Pons (tissue), 1 donor: ENCODE results near the gene USP20.
"Not testable (repeated sequence)": the region's sequence is repeated elsewhere in the genome, so short reads cannot be mapped to it uniquely, and the experiment has no call there.

ENCODE experiments used
- DNase-seq: peaks from one replicate; pipeline ENCODE4 v3.0.0-alpha.2; 2016; ENCODE audit warnings: low spot score

The USP20 gene

DNA sequence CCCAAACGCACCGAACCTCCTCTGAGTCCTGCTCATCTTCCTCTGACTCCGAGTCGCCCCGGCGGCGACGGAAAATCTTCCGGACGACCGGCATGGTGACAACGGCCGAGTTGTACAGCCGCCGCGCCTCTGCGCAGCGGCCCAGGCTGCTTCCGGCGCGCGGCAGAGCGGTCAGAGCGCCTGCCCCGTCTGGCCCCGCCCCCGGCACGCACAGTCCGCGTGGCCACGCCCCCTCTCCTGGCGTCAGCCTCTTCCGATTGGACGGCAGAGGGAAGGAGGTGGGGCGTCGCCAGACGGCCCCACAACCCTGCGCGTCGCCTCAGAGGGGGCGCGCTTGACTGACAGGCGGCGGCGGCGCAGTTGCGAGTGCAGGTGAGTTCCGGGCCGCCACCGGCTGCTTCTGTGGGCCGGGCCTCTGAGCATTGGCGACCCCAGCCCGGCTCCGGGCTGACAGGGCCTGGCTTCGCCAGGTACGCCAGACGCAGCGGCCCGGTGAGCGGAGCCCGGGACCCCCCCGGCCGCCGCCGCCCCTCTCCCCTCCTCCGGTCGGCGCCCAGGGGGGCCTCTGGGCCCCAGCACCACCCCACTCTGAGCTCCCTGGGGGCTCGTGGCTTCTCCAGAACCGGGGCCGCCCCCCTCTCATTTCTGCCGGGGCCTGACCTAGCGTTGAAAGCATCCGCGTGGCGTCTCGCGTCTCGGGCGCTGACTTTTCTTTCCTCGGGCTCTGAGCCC lies at the start of gene USP20, which contains the start of gene C9orf78:
USP20 (plus strand) TSS at position 331 of the 732 bp plus-strand sequence. CDS start 17,098 bp downstream, outside the sequence.
C9orf78 (minus strand) TSS at position 148 of the 732 bp plus-strand sequence; CDS start at position 94, 54 bp downstream.
- peak; percentile 97 for DNase-seq

DNA sequence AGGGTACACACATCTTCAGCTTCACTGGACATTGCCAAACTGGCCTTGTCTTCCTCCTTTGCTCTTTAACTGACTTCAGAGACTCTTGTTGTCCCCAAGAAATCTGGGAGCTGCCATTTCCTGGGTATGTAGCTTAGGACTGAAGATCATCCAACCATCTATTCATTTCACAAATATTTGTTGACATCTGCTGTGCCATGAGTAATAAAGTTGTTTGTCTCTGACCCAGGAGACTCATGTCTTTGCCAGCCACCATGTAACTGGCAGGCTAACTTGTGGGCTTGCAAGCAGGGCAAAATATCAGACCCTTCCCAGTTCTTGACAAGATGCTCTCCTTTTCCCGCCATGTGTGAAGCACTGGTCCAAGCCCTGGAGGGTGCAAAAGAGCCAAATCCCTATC lies 49.4 kb upstream of the USP20 start:
- no peak for DNase-seq

DNA sequence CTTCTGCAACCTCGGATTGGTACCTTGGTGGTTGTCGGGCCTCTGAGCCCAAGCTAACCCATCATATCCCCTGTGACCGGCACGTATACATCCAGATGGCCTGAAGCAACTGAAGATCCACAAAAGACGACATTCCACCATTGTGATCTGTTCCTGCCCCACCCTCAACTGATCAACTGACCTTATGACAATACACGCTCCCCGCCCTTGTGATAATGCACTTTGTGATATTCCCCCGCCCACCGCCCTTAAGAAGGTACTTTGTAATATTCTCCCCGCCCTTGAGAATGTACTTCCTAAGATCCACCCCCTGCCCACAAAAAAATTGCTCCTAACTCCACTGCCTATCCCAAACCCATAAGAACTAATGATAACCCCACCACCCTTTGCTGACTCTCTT lies 48.8 kb upstream of the USP20 start:
- DNase-seq = no peak

DNA sequence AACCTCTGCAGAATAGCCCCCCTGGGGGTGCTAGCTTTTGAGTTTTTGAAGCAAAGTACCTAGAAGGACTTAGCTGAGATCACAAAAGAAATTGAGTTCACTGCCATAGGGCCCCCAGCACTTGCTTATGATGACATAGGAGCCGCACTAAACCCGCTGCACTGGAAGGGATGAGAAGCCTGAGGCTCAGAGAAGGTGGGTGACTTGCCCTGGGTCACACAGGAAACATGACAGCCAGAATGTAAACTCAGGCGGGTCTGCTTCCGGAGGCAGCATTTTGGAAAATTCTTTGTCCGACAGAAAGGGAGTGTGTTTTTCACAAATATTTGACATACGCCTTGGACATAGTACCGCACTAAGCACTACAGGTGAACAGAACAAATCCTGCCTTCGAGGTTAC lies 40.7 kb upstream of the USP20 start:
- DNase-seq = no peak

DNA sequence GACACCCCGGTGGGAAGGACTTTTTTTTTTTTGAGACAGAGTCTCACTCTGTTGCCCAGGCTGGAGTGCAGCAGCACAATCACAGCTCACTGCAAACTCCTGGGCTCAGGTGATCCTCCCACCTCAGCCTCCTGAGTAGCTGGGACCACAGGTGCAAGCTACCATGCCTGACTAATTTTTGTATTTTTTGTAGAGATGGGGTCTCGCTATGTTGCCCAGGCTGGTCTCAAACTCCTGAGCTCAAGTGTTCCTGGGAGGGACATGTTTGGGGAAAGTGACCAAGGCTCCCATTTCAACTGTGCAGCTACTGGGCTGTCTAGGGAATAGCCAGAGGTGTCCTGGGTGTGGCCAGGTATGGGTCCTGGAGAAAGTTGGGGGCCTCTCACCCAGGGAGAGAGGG lies 39.2 kb upstream of the USP20 start:
- not testable (repeated sequence) for DNase-seq

DNA sequence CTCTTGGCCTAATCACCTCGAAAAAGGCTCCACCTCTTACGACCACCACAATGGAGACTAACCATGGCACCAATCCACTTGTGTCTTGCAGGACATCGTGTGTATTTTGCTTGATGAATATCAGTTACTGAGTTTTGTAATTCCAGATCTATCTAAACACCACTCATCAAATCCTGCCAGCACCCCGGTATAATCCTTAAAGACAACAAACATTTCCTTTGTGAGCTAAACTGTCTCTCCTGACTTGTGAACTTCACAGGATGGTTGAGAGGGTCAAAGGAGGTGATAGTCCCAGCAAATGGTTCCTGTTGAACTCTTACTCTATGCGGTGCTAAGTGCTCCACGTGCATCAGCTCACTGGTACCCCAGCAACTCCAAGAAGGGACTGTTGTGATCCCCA lies 36.3 kb upstream of the USP20 start:
- no peak for DNase-seq

DNA sequence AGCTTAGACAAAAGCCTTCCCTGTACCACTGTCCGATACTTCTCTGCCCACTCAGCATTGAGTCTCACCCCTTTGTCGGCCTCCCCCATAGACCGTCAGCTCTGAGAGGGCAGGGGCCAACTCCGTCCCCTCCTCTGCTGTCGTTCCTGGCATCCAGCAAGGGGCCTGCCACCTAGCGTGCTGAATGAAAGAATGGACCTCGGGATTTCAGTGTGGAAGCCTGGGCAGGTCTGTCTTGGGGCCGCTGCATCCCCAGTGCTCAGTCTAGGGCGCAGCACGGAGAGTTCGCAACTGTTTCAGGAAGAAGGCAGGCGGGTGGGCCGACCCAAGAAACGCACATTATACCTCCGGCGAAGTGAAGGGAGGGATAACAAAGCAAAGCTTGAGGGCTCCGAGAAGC lies 33.8 kb upstream of the USP20 start:
- no peak for DNase-seq

DNA sequence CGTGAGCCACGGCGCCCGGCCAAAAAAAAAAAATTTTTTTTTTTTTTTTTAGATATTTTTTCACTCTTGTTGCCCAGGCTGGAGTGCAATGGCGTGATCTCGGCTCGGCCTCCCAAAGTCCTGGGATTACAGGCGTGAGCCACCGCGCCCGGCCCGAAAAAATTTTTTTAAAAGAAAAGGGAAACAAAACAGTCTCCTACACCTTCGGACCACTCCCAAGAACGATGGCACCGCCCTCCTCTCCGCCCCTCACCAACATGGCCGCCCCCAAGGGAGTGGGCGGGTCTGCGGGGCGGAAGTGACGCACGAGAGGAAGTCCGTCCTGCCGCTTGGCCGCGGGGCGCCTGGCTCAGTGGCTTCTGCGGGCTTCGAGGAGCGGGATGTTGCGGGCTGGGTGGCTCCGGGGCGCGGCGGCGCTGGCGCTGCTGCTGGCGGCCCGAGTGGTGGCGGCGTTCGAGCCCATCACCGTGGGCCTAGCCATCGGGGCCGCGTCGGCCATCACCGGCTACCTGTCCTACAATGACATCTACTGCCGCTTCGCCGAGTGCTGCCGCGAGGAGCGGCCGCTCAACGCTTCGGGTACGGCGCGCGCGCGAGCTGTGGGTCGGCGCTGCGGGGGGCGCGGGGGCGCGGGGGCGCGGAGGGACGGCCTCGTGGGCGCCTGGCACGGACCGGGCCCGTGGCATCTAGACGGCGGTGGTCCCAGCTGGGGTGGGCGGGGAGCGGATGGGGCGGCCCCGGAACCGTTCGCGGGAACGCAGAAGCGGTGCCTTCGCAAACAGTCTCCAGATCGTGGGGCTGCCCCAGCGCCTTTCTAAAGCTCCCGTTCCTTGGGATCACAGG lies 32.2 kb upstream of the USP20 start, which contains the start of gene TOR1B:
TOR1B (plus strand) TSS at position 352 of the 843 bp plus-strand sequence; CDS start at position 381, 29 bp downstream.
- peak; percentile 93 for DNase-seq

DNA sequence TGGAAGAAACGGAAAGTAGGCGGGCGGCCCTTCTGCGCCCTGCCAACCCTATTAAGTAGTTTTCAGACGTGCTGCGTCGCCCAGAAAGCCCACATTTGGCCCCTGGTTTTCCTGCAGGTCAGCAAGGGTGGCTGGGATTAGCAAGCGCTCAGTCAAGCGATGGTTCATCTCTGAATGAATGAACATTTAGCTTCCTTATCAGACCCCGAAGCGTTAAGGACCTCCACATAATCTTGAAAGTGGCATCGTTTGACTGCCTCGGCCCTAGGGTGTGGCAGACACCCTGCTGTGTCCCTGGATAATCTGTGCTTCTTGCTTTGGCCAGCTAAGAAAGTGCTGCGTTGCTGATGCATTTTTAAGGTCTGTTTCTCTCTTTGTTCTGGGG lies 31.6 kb upstream of the USP20 start:
- no peak for DNase-seq

DNA sequence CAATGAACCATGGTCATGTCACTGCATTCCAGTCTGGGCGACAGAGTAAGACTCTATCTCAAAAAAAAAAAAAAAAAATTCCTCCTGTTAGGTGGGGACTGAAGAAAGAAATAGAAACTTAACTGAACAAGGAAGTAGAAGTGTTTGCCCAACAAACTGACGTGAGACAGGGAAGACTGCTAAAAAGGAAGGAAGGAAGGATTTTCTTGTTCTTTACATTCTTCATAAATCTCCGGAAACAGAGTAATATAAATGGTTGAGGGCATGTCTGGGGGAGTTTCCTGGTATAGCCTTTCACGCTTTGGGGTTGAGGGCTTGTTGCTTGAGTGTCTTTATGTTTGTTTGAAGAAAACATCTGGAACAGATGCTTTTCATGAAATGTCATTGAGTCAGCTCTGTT lies 29.2 kb upstream of the USP20 start:
- no peak for DNase-seq

DNA sequence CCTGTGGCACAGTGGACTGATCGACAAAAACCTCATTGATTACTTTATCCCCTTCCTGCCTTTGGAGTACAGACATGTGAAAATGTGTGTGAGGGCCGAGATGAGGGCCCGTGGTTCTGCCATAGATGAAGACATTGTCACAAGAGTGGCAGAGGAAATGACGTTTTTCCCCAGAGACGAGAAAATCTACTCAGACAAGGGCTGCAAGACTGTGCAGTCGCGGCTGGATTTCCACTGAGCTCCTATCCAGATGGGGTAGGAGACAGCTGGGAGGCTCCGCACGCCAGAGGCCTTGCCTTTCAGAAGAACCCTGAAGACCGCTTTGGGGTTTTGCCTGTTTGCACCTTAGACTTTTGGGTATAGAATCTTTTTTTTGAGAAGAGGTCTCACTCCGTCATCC lies 25.9 kb upstream of the USP20 start:
- DNase-seq = no peak

DNA sequence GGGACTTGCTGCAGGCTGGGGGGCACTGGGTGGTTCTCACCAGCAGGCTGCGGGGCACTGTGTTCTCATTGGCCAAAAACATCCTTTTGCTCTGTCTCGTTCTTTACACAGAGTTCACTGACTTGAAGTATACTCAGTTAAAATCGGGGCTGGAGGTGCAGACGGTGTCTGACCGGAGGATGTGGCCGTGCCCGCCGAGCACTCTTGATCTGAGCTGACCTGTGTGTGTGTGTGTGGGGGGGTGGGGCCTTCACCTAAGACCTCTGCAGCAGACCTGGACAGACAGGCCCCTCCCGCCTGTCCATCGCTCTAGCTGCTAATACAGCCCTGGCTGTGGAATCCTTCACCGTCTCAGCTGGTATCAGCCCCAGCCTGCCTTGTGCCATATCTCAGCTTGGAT lies 25.1 kb upstream of the USP20 start:
- DNase-seq = no peak

DNA sequence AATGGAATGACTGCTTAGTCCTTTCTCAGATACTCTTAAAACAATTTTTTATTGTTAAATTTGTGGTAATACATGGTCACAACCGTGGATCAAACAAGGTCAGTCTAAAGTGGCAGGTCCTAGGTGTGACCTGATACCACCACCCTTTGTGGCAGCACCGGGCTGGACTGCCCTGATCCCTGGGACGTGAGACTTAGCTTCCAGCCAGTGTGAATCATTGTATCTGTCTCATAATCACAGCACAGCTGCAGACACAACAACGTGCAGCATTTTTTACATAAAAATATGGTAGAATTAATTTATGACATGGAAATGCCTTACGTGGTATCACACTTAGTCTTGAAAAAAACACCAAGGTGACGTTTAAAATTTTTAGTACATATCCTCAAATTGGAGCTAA lies 24.5 kb upstream of the USP20 start:
- no peak for DNase-seq

DNA sequence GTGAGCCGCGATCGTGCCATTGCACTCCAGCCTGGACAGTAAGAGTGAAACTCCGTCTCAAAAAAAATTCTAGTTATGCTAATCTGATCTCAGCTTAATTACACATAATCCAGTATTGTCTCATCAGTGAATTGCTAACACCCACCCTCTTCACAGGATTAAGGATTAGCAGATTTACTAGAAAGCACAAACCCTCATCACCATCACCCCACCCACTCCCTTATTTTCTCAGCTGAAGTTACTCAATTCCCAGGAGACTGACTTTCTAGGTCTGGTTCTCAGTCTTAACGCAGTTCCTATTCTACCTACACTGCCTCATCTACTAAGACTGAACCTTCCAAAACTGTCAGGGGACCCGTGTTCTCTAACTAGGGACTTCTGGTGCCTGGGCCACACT lies 23.3 kb upstream of the USP20 start:
- no peak for DNase-seq

DNA sequence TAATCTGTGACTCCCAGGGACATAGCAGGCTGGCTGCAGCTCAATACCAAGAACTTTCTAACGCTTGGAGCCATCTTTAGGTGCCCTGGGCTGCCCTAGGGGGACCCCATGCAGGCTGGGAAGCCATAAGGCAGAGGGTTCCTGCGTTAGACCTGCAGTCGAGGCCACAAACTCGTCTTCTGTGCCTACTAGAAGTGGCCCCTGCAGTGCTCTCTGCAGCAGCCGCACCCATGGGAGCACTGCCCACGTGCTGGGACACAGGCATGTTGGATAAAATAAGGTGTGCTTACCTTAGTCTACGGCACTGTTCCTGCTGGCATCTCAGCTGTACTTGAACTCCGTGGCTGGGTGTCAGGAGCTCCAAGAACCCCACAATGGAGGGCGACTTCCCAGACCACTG lies 22.9 kb upstream of the USP20 start:
- DNase-seq = no peak

DNA sequence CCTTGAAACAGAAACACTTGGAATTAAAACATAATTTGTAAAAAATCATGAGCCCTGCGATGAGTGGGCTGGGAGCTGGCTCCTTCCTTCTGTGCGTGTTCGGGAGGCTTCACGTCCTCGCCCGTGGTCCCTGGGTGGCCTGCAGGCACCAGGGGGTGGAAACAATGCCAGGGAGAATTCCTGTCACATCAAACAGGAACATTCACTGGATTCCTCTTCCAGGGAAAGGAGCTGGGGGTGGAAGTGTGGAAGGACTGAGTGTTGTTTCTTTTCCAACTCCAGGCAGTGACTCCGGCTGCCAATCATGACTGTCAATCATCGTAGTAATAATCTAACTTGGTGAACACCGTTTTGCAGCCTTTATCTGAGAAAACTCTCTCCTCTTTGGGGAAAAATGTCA lies 21.6 kb upstream of the USP20 start:
- DNase-seq = no peak

DNA sequence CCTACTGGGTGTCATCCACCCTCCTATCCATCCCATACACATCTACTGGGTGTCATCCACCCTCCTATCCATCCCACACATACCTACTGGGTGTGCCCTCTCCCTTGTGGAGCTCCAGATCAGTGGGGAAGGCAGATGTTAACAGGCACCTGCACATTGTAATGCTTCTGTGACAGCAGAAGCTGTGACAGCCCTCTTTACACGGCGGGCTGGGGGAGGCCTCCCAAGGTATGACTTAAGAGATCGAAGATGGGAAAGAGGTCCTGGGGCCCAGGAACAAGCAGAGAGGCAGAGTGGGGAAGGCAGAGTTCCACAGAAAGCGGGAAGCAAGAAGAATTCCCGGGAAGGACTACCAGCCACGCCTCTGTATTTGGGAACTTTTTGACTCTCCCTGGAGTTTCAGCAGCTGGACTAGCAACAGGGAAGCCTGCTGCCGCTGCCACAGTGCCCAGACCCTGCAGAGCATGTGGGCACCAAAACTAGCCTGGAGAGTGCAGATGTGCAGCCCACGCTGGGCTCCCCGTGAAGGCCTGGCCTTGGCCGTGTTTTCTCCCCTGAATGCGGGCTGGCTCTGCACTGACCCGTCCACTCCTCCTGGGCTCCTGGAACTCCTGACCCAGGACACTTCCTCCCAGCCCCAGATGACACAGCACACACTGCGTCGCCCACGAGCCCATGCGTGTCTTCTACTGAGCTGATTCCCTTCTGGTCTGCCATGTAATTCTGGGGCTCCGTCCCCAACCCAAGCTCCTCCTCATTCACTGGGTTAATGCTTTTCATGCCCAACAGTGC lies 20.6 kb upstream of the USP20 start:
- no peak for DNase-seq

DNA sequence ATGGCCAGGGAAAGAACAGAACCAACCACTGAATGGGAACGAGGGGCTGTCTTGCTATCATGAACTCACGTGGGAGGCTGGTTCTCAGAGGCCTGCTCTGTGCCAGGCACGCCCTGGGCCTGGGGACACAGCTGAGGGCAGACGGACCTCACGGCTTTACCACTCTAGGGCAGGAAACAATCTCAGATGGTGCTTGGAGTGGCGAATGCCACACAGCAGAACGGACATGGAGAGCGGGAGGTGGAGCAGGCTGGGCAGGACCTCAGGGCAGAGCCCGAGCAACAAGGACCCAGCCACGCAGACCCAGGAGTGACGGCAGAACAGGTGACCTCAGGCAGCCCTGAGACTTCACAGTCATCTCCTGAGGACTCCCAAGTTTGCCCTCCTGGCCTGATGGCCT lies 20.0 kb upstream of the USP20 start:
- no peak for DNase-seq

DNA sequence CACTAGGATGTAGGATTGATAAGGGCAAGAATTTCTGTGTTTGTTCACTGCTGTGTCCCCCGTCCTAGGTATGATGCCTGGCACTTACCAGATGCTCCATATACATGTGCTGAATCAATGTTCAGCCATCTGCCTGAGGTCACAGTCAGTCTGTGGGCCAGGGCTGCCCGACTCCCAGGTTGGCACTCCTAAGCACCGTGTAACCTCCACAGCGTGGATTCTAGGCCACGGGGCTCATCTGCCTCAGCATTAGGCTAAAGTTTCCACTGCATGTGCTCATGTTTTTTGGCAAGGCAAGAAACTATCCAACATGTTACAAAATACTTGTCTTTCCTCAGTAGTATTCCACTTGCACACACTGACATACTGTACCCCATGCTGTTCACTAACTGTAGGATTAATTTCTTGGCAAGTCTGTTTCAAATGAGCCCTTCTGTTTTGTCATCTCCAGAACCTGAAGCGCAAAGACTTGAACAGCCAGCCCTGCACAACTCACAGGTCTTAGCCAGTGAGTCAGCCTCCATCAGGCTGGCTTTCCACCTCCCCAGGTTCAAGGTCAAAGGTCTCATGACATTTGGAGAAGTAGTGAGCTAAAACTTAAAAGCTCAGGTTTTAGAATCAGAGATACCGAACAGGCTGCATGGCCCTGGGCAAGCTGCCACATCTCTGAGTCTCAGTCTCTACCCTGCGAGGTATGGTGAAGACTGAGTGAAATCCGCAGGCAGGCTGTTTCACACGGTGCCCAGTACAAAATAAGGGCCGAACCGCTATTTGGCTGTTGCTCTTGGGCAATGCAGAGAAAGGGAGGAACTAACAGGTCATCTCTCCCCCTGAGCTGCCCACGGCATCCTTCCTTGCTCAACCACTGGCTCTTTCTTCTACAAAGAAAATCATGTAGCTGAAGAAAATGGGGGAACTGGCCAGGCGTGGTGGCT lies 18.5 kb upstream of the USP20 start:
- no peak for DNase-seq

DNA sequence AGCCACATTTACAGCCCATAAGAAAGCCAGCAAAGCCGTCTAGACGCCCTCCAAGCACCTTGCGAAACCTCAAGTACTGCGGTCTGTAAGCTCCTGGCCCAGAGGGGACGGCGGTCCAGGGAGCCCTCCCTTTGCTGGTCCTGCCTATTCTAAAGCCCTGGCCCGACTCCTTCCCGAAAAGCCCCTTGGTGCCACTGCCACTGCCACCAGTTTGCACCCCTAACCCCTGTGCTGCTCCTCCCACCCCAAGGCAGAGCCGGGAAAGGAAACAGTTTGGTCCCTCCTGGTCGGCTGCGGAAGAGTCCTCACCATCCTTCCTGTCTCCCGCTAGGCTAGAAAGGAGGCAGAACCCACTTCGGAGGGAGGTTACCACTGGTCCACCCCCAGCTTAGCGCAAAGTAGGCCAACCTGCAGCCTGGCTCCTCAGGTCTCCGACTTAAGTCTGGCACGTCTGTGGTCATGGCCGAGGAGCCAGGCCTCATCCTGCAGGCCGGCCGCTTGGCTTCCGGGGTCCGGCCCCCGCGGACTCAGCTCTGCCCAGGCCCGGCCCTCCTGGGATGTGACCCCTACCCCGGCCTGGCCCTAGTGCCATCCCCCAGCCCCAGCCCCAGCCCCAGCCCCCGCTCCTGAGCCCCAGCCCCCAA lies 12.2 kb upstream of the USP20 start:
- no peak for DNase-seq

DNA sequence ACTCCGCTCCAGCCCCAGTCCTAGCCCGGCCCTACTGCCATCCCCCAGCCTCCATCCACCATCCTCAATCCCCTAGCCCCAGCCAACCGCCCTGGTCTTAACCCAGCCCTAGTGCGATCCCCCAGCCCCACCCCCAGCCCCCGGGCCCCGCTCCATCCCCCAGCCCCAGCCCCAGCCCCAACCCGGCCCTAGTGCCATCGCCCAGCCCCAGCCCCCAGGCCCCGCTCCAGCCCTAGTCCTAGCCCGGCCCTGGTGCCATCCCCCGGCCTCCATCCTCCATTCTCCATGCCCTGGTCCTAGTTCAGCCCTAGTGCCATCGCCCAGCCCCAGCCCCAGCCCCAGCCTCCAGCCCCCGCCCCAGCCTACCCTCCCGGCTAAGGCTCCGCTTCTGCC lies 11.7 kb upstream of the USP20 start:
- no peak for DNase-seq
